Sigmoid colon (tissue), 7 donors: Measurements from ENCODE around the gene ADRB2. TPM values are rescaled to one million over a fixed set of nuclear protein-coding genes. Genes with fewer than 3 reads are reported as not detected.

Experiments used
- DNase-seq: peaks from one replicate; pipeline ENCODE4 v3.0.0-alpha.2; 2019
- H3K27ac ChIP-seq, 4 donors: fragments of 200-600 bp; sonication (generic); one replicate each; pipeline ENCODE4 v1.5.1; 2016 to 2019; ENCODE audit warnings: mild to moderate bottlenecking in 1 of 4
- H3K27me3 ChIP-seq, 3 donors: fragments of 200-600 bp; sonication (generic); one replicate each; pipeline ENCODE4 v1.5.1; 2019; ENCODE audit warnings: mild to moderate bottlenecking in 1 of 3
- H3K36me3 ChIP-seq, 4 donors: fragments of 200-600 bp; sonication (generic); one replicate each; pipeline ENCODE4 v1.5.1; 2016 to 2019
- H3K4me1 ChIP-seq, 4 donors: fragments of 200-600 bp; sonication (generic); one replicate each; pipeline ENCODE4 v1.5.1; 2017 to 2019
- H3K4me3 ChIP-seq, 4 donors: fragments of 200-600 bp; sonication (generic); one replicate each; pipeline ENCODE4 v1.5.1; 2017 to 2019; ENCODE audit warnings: mild to moderate bottlenecking in 2 of 4, moderate library complexity in 1 of 4
- H3K9me3 ChIP-seq, 4 donors: fragments of 200-600 bp in 3 of 4; sonication (generic) in 3 of 4; one replicate each; pipeline versions ENCODE4 v1.5.1 to v1.6.1; 2013 to 2019
- EP300 ChIP-seq, 4 donors: sonication (generic); formaldehyde crosslinking; IDR thresholded peaks; one replicate each; pipeline ENCODE4 v1.6.1; 2017; ENCODE audit warnings: antibody characterized with exemption in 4 of 4
- POLR2A ChIP-seq, 2 donors: fragments of 450-650 bp; IDR thresholded peaks; one replicate each; pipeline ENCODE4 v1.6.1; 2016; ENCODE audit warnings: antibody characterized with exemption in 2 of 2, mild to moderate bottlenecking in 2 of 2, moderate library complexity in 2 of 2
- POLR2AphosphoS5 ChIP-seq, 4 donors: sonication (generic); formaldehyde crosslinking; IDR thresholded peaks; one replicate each; pipeline ENCODE4 v1.6.1; 2017; ENCODE audit warnings: antibody characterized with exemption in 4 of 4
- WGBS, 2 donors: extraction: QIAGEN DNeasy Blood & Tissue Kit; methylation state at CpG; one replicate each; pipeline ENCODE4 v1.1.7; 2013; 5-methylcytosine and 5-hydroxymethylcytosine counted together
- intact Hi-C: fragments of 100-400 bp; cut with DNase I; formaldehyde crosslinking; loops from one replicate; pipeline ENCODE4 v1.15.1; 2023
- polyA plus RNA-seq, 3 donors: library from polyadenylated mRNA; stranded (reverse); fragments of 200-250 nt; gene quantifications; one replicate each; pipeline ENCODE4 v1.2.3, GENCODE V29; 2013
- total RNA-seq, 4 donors: library from RNA; depleted of rRNA; stranded (reverse); fragments of >200 nt; gene quantifications; one replicate each; pipeline ENCODE4 v1.1.0, GENCODE V29; 2016
- TF ChIP-seq, protein P1 (sequence below), 4 experiments: fragments of 450-650 bp in 3 of 4; fragments of 200-600 bp in 1 of 4; IDR thresholded peaks; one replicate each; pipeline ENCODE4 v1.5.1; 2016 to 2019; ENCODE audit warnings: antibody characterized with exemption in 4 of 4, mild to moderate bottlenecking in 3 of 4, moderate library complexity in 2 of 4
- donor health status: healthy with polysubstance abuse.
- donor health status: Bipolar disorder and iron deficiency.
- donor health status: healthy.

ADRB2 gene
- total and polyA plus RNA-seq, 7 donors = 0.60 to 4.3 (median 2.3) TPM; not detected in 1

DNA sequence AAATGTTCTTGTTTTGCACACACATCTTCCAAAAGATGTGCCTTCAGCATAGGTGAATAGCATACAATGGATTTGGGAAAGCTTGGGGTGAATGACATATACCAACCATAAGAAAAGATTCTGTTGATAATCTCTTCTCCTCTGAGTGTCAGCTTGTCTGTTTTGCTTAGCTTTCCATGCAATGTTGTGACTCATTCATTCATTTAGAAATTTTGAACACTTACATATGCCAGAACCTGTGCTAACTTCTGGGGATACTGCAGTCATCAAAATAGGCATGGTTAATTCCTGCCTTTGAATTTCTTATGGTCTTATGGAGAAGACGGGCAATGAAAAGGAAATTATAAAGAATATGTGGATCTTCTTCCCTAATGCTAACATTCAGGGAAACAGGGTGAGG, 14.1 kb downstream of the ADRB2 start:
- H3K27ac ChIP-seq = no peak overlapping the region
- intact Hi-C loops = no loop called here
- H3K4me3 ChIP-seq = no peak overlapping the region
- H3K36me3 ChIP-seq = no peaks in the 10 kb centered on the region
- DNase-seq = no peak
- no peaks in the 10 kb centered on the region for H3K27me3 ChIP-seq
- no peak for TF ChIP-seq POLR2AphosphoS5 (IDR thresholded peaks at IDR 0.05)
- TF ChIP-seq EP300 (IDR thresholded peaks at IDR 0.05) = no peak
- no peaks in the 10 kb centered on the region for H3K4me1 ChIP-seq
- no peaks in the 10 kb centered on the region for H3K9me3 ChIP-seq
- 91 to 96% methylated on average over 1 of the region's 1 CpG for WGBS, 2 donors

DNA sequence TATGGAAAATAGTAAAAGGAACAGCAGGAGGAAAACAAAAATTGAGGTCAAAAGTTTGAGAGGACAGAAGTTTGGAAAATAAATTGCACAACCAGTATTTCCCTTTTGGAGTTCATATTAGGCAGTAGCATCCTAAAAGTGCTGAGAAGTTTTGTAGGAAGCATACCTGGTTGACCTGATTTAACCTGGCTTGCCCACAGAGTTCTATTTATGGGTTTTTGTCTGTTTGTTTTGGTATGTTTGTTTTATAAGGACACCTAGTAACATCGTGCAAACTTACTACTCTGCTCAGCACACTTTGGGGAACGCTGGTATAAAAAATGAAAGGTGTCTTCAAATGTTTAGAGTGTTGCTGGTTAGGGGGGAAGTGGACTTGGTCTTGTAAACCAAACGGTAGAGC, 15.1 kb downstream of the ADRB2 start:
- intact Hi-C loops = no loop called here
- 17 to 37% methylated on average over 3 of the region's 3 CpGs for WGBS, 2 donors
- no peak overlapping the region for H3K27ac ChIP-seq
- TF ChIP-seq, protein P1, sequence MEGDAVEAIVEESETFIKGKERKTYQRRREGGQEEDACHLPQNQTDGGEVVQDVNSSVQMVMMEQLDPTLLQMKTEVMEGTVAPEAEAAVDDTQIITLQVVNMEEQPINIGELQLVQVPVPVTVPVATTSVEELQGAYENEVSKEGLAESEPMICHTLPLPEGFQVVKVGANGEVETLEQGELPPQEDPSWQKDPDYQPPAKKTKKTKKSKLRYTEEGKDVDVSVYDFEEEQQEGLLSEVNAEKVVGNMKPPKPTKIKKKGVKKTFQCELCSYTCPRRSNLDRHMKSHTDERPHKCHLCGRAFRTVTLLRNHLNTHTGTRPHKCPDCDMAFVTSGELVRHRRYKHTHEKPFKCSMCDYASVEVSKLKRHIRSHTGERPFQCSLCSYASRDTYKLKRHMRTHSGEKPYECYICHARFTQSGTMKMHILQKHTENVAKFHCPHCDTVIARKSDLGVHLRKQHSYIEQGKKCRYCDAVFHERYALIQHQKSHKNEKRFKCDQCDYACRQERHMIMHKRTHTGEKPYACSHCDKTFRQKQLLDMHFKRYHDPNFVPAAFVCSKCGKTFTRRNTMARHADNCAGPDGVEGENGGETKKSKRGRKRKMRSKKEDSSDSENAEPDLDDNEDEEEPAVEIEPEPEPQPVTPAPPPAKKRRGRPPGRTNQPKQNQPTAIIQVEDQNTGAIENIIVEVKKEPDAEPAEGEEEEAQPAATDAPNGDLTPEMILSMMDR (IDR thresholded peaks at IDR 0.05) = no peak
- no peak for TF ChIP-seq POLR2A (IDR thresholded peaks at IDR 0.05)
- TF ChIP-seq EP300 (IDR thresholded peaks at IDR 0.05) = no peak
- H3K27me3 ChIP-seq = no peaks in the 10 kb centered on the region
- no peaks in the 10 kb centered on the region for H3K9me3 ChIP-seq
- H3K36me3 ChIP-seq = no peaks in the 10 kb centered on the region
- no peak for DNase-seq
- no peaks in the 10 kb centered on the region for H3K4me1 ChIP-seq
- H3K4me3 ChIP-seq = no peak overlapping the region

DNA sequence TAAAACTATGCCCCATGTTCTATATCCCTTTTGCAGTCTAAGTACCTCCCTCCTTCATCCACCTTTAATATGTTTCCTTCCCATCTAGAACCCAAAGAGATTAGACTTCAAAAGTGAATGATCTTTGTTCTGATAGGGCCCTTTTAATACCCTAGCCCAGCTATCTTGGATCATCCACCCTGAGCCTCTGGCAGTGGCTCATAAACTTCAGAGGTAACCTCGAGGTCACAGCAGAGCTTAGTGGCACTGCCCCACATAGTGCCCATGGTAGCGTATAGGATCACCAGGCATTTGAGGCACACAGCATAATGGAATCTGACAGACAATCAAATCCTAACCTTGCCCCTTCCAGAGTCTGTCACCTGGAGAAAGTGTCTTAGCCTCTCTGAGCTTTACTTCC, 15.8 kb downstream of the ADRB2 start:
- Histone ChIP-seq H3K27me3 (no peaks in the 10 kb centered on the region), H3K27ac (no peak overlapping the region)
- 69 to 83% methylated on average over 2 of the region's 2 CpGs for WGBS, 2 donors

DNA sequence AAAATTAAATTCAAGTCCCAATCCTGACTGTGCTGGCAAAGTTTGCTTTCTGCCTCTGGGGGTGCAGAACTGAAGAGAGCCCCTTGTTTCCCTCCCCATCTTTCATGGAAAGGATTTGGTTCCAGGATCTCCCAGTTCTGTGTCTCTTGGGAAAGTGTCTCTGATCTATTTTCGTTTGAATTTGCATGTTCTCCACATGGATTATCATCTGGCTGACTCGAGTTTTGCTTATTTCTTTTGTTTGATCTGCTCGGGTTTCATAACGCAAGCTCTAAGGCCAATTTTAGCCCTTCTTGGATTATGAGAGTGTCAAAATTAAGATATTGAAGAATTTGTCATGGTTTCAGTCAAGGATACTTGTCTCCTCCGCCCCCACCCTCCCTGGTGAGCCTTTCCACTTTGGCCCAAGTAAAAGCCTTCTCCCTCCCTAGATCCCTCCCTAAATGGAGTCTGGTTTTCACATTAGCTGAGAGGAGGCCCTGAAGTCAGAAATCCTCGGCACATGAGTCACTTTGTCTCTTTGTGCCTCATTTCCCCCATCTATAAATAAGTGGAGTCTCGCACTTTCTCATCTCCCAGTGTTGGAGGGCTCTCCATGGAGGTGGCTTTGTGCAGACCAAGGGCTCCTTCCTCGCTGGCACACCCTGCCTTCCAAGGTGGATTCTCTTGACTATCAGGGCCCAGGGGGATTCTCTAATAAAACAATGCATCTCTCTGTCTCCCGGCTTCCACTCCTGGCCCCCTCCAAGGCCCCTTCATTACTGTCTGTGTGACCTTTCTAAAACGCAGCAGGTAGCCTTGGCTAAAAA, 17.3 kb downstream of the ADRB2 start:
- TF ChIP-seq EP300 (IDR thresholded peaks at IDR 0.05) (no peak), POLR2A (IDR thresholded peaks at IDR 0.05) (no peak), POLR2AphosphoS5 (IDR thresholded peaks at IDR 0.05) (no peak)
- TF ChIP-seq, protein P1 (IDR thresholded peaks at IDR 0.05) = no peak
- H3K36me3 ChIP-seq = no peaks in the 10 kb centered on the region
- intact Hi-C loops = no loop called here
- no peak for DNase-seq
- no peaks in the 10 kb centered on the region for H3K27me3 ChIP-seq
- no peak overlapping the region for H3K4me3 ChIP-seq
- no peaks in the 10 kb centered on the region for H3K4me1 ChIP-seq
- H3K27ac ChIP-seq = no peak overlapping the region
- 79 to 81% methylated on average over 10 of the region's 10 CpGs for WGBS, 2 donors
- no peaks in the 10 kb centered on the region for H3K9me3 ChIP-seq

More for the DNA sequence above, 15.8 kb downstream of the ADRB2 start:
- TF ChIP-seq, protein P1 (IDR thresholded peaks at IDR 0.05) = no peak
- no peak for TF ChIP-seq POLR2A (IDR thresholded peaks at IDR 0.05)
- TF ChIP-seq POLR2AphosphoS5 (IDR thresholded peaks at IDR 0.05) = no peak
- no peak for TF ChIP-seq EP300 (IDR thresholded peaks at IDR 0.05)
- no peak for DNase-seq
- intact Hi-C loops = no loop called here
- no peak overlapping the region for H3K4me3 ChIP-seq
- no peaks in the 10 kb centered on the region for H3K36me3 ChIP-seq
- H3K4me1 ChIP-seq = no peaks in the 10 kb centered on the region
- no peaks in the 10 kb centered on the region for H3K9me3 ChIP-seq

DNA sequence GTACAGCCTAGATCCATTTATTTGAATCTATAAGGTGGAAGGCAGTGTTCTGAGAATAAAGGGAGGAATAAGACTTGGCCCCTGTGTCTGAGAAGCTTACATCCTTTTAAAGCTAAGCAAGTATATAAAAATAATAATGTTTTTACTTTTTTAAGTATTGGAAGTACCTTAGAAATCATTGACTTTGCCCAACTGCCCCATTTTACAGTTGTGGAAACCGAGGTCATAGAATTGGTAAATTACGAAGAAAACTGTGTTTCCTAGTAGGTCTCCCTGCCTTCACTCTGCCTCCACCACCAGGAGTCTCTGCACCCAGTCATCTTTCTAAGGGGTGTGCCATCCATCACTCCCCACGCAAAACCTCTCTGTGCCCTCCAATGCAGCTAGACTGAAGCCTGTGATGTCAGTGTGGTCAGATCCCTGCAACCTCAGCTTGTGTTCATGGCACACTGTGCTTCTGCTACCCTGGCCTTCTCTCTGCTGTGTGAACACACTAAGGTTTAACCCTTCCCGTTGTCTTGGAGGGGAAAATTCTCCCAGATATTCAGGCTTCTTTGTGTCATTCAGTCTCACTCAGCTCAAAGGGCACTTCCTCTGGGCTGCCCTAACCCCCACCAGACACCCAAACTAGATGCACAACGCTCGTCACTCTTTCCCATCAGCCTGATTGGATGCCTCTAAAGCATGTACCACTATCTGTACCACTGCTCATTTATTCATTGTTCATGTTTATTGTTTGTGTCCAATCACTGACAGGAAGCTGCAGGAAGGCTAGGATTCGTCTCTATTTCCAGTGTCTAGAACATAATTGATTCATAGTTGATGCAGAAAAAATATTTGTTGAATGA, 18.2 kb downstream of the ADRB2 start:
- Histone ChIP-seq H3K4me3 (no peak overlapping the region), H3K36me3 (no peaks in the 10 kb centered on the region), H3K27me3 (no peaks in the 10 kb centered on the region), H3K4me1 (no peaks in the 10 kb centered on the region), H3K27ac (no peak overlapping the region), H3K9me3 (no peaks in the 10 kb centered on the region)
- DNase-seq = no peak
- intact Hi-C loops = no loop called here
- no peak for TF ChIP-seq POLR2A (IDR thresholded peaks at IDR 0.05)
- WGBS, 2 donors = 84 to 89% methylated on average over 7 of the region's 7 CpGs
